ENCODE measurements around the gene NEU2. TPM values are rescaled to one million over a fixed set of nuclear protein-coding genes. Genes with fewer than 3 reads are reported as not detected.

NEU2 gene
- total RNA-seq, 1 experiment from 2014 or later = not detected

DNA sequence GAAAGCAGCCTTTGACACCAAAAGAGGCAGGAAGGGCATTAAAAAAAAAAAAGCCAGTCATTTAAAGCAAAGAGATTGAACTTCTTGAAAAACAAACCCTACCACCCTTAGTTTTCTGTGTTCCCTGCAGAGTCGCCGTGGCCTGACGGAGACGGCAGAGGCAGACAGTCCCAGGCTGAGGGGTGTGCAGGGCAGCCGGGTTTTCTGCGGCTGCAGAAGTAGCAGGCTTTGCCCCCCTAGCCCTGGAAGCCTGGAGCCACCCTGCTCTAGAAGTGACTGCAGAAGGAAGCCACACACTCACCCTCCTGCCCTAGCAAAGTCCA lies 30.4 kb downstream of the NEU2 start:
- ATAC-seq (no peak), DNase-seq (ENCODE audit: low read depth, low spot score) (no peak)
- Histone ChIP-seq H3K4me3 (replicated peaks in 1 of 2; ENCODE audit: low read depth in 1 of 2, low read length in 2 of 2) (no peak overlapping the region), H3K36me3 (ENCODE audit: control insufficient read depth in 1 of 2, insufficient read depth in 2 of 2, low read length in 2 of 2) (no peaks in the 10 kb centered on the region), H3K79me2 (ENCODE audit: insufficient read depth, low read length) (no peaks in the 10 kb centered on the region), H3K9me3 (ENCODE audit: control insufficient read depth in 1 of 2, insufficient read depth in 1 of 2, low read depth in 1 of 2, low read length in 2 of 2) (no peaks in the 10 kb centered on the region), H3K9ac (ENCODE audit: low read length) (no peak overlapping the region), H3K4me1 (ENCODE audit: control insufficient read depth in 1 of 2, insufficient read depth in 2 of 2, low read length in 2 of 2) (no peaks in the 10 kb centered on the region), H3K27me3 (ENCODE audit: insufficient read depth, low read length) (no peaks in the 10 kb centered on the region), H2AFZ (ENCODE audit: low read depth, low read length, poor library complexity, severe bottlenecking) (no peak overlapping the region), H4K20me1 (ENCODE audit: insufficient read depth) (no peaks in the 10 kb centered on the region), H3K9me2 (ENCODE audit: insufficient read depth) (no peaks in the 10 kb centered on the region), H3K4me2 (ENCODE audit: low read length) (no peak overlapping the region), H3K27ac (ENCODE audit: low read depth, low read length) (no peak overlapping the region)
- intact Hi-C loops (cut with micrococcal nuclease) = no loop called here
- TF ChIP-seq EZH2phosphoT487 (IDR thresholded peaks at IDR 0.05; ENCODE audit: borderline replicate concordance) = no peak
- TF ChIP-seq, protein P1, sequence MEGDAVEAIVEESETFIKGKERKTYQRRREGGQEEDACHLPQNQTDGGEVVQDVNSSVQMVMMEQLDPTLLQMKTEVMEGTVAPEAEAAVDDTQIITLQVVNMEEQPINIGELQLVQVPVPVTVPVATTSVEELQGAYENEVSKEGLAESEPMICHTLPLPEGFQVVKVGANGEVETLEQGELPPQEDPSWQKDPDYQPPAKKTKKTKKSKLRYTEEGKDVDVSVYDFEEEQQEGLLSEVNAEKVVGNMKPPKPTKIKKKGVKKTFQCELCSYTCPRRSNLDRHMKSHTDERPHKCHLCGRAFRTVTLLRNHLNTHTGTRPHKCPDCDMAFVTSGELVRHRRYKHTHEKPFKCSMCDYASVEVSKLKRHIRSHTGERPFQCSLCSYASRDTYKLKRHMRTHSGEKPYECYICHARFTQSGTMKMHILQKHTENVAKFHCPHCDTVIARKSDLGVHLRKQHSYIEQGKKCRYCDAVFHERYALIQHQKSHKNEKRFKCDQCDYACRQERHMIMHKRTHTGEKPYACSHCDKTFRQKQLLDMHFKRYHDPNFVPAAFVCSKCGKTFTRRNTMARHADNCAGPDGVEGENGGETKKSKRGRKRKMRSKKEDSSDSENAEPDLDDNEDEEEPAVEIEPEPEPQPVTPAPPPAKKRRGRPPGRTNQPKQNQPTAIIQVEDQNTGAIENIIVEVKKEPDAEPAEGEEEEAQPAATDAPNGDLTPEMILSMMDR (IDR thresholded peaks at IDR 0.05 in 2 of 3, conservative IDR thresholded peaks at IDR 0.05 in 1 of 3; ENCODE audit: borderline replicate concordance in 1 of 3, insufficient read depth in 1 of 3, low read depth in 2 of 3, low read length in 2 of 3) = no peak
- BruUV-seq (replicated peaks) = no TSS peak
- POLR2A ChIA-PET = no interaction called here
- CTCF ChIA-PET = no interaction called here
- RAD21 ChIA-PET (ENCODE audit: low non-redundant PET in 1 of 2, low total read pairs in 2 of 2, uncharacterized antibody in 2 of 2, unreplicated experiment in 2 of 2) = no interaction called here

GRCh38 chr2:233063269-233063975 lies 30.9 kb downstream of the NEU2 start:
- H3K4me2 ChIP-seq (ENCODE audit: low read length) = no peak overlapping the region
- no peaks in the 10 kb centered on the region for H3K79me2 ChIP-seq (ENCODE audit: insufficient read depth, low read length)
- ChIA-PET RAD21 (ENCODE audit: low non-redundant PET in 1 of 2, low total read pairs in 2 of 2, uncharacterized antibody in 2 of 2, unreplicated experiment in 2 of 2) (no interaction called here), CTCF (no interaction called here), POLR2A (no interaction called here)
- H3K27me3 ChIP-seq (ENCODE audit: insufficient read depth, low read length) = no peaks in the 10 kb centered on the region
- no peak for DNase-seq (ENCODE audit: low read depth, low spot score)
- no peaks in the 10 kb centered on the region for H3K9me2 ChIP-seq (ENCODE audit: insufficient read depth)
- no peak overlapping the region for H2AFZ ChIP-seq (ENCODE audit: low read depth, low read length, poor library complexity, severe bottlenecking)
- intact Hi-C loops (cut with micrococcal nuclease) = no loop called here
- no peak overlapping the region for H3K9ac ChIP-seq (ENCODE audit: low read length)
- peak; percentile 52; the same call in 1 of the 2 replicates for ATAC-seq
- H4K20me1 ChIP-seq (ENCODE audit: insufficient read depth) = no peaks in the 10 kb centered on the region
- no peak overlapping the region for H3K27ac ChIP-seq (ENCODE audit: low read depth, low read length)
- H3K4me1 ChIP-seq (ENCODE audit: control insufficient read depth in 1 of 2, insufficient read depth in 2 of 2, low read length in 2 of 2) = no peaks in the 10 kb centered on the region
- no peak overlapping the region for H3K4me3 ChIP-seq (replicated peaks in 1 of 2; ENCODE audit: low read depth in 1 of 2, low read length in 2 of 2)
- no TSS peak for BruUV-seq (replicated peaks)
- H3K36me3 ChIP-seq (ENCODE audit: control insufficient read depth in 1 of 2, insufficient read depth in 2 of 2, low read length in 2 of 2) = no peaks in the 10 kb centered on the region
- no peaks in the 10 kb centered on the region for H3K9me3 ChIP-seq (ENCODE audit: control insufficient read depth in 1 of 2, insufficient read depth in 1 of 2, low read depth in 1 of 2, low read length in 2 of 2)
- TF ChIP-seq ELF1 (IDR thresholded peaks at IDR 0.05; ENCODE audit: borderline replicate concordance, low read depth) = no peak
- TF ChIP-seq, protein P1 (IDR thresholded peaks at IDR 0.05 in 2 of 3, conservative IDR thresholded peaks at IDR 0.05 in 1 of 3; ENCODE audit: borderline replicate concordance in 1 of 3, insufficient read depth in 1 of 3, low read depth in 2 of 3, low read length in 2 of 3) = peak in 2 of 3 experiments; percentile 24 to 33; a peak in 3 of 6 replicates

Data from HCT116 (cell line).